HG02678 (cell line): ENCODE results near the gene PNMA6E.
"Not testable (repeated sequence)": the region's sequence is repeated elsewhere in the genome, so short reads cannot be mapped to it uniquely, and the experiment has no call there.

Experiments
- ATAC-seq: cut with Tn5 transposase; IDR thresholded peaks from one replicate; pipeline ENCODE4 v1.9.1; 2021; ENCODE audit warnings: mild to moderate bottlenecking, moderate library complexity; ENCODE audit not compliant: unreplicated experiment

The PNMA6E gene

GRCh38 chrX:153409414-153410101 lies 8.4 kb upstream of the PNMA6E start:
- ATAC-seq: no peak

- no peak for ATAC-seq
Measured at GRCh38 chrX:153408871-153409351, 7.8 kb upstream of the PNMA6E start.

GRCh38 chrX:153408221-153408721 lies 7.1 kb upstream of the PNMA6E start:
- ATAC-seq: no peak

GRCh38 chrX:153407736-153408135 lies 6.6 kb upstream of the PNMA6E start:
- ATAC-seq: no peak

GRCh38 chrX:153406903-153407302 lies 5.8 kb upstream of the PNMA6E start:
- no peak for ATAC-seq

GRCh38 chrX:153406011-153406410 lies 4.9 kb upstream of the PNMA6E start:
- ATAC-seq: no peak

- ATAC-seq: no peak
Measured at GRCh38 chrX:153405426-153405825, 4.3 kb upstream of the PNMA6E start.

- ATAC-seq: not testable (repeated sequence)
Measured at GRCh38 chrX:153404333-153404732, 3.2 kb upstream of the PNMA6E start.

- no peak for ATAC-seq
Measured at GRCh38 chrX:153400146-153401132, 711 bp downstream of the PNMA6E start.

GRCh38 chrX:153398275-153398960 lies 2.7 kb downstream of the PNMA6E start:
- ATAC-seq: no peak

- no peak for ATAC-seq
Measured at GRCh38 chrX:153397256-153397960, 3.7 kb downstream of the PNMA6E start.

- ATAC-seq: no peak
Measured at GRCh38 chrX:153396320-153397195, 4.6 kb downstream of the PNMA6E start.

- ATAC-seq: no peak
Measured at GRCh38 chrX:153395613-153396319, 5.4 kb downstream of the PNMA6E start.

- ATAC-seq: no peak
Measured at GRCh38 chrX:153394612-153395011, 6.5 kb downstream of the PNMA6E start.

- ATAC-seq: no peak
Measured at GRCh38 chrX:153392642-153393321, 8.4 kb downstream of the PNMA6E start.

- not testable (repeated sequence) for ATAC-seq
Measured at GRCh38 chrX:153389460-153389768, 11.7 kb downstream of the PNMA6E start.

- ATAC-seq: no peak
Measured at GRCh38 chrX:153388722-153389459, 12.3 kb downstream of the PNMA6E start.
